Liver (tissue), 3 donors: ENCODE data around the gene RASL11A.

Experiments used
- CTCF ChIP-seq: fragments of 150-350 bp; IDR thresholded peaks from 2 replicates; pipeline ENCODE4 v1.5.1; 2017; ENCODE audit warnings: improper control_type of control experiment, low read depth, low read length; ENCODE audit not compliant: missing input control
- MAX ChIP-seq: IDR thresholded peaks from 2 replicates; pipeline ENCODE4 v1.6.1; 2016; ENCODE audit warnings: antibody characterized with exemption
- SP1 ChIP-seq: IDR thresholded peaks from 2 replicates; pipeline ENCODE4 v1.6.1; 2018; ENCODE audit warnings: antibody characterized with exemption, mild to moderate bottlenecking
- TAF1 ChIP-seq: conservative IDR thresholded peaks from 2 replicates; pipeline ENCODE4 v1.6.1; 2016; ENCODE audit warnings: antibody characterized with exemption, mild to moderate bottlenecking
- donor health status: healthy.
- donor health status: healthy.

- TF ChIP-seq CTCF (no peak), SP1 (no peak), MAX (no peak), TAF1 (no peak)
Observed at GRCh38 chr13:27308941-27309340, 38.3 kb downstream of the RASL11A start.
